Fibroblast of lung (primary cell): ENCODE results near the gene WWOX. TPM values are rescaled to one million over a fixed set of nuclear protein-coding genes. Genes with fewer than 3 reads are reported as not detected.

Experiments used
- DNase-seq, 2 donors: peaks; one replicate each; pipeline versions ENCODE4 v3.0.0 to v3.0.0-alpha.2; 2010; ENCODE audit warnings: low read depth in 2 of 2
- H2AFZ ChIP-seq: 2 replicates; pipeline ENCODE4 v1.5.1; 2012; ENCODE audit warnings: low read length, control low read depth, inconsistent platforms
- H3K27ac ChIP-seq: 2 replicates; pipeline ENCODE4 v1.5.1; 2011; ENCODE audit warnings: low read length, control low read depth; ENCODE audit not compliant: insufficient read depth
- H3K27me3 ChIP-seq: 2 replicates; pipeline ENCODE4 v1.5.1; 2011; ENCODE audit warnings: mild to moderate bottlenecking, low read length; ENCODE audit not compliant: control insufficient read depth, insufficient read depth
- H3K36me3 ChIP-seq: 2 replicates; pipeline ENCODE4 v1.5.1; 2011; ENCODE audit warnings: low read length; ENCODE audit not compliant: control insufficient read depth, insufficient read depth
- H3K4me1 ChIP-seq: 2 replicates; pipeline ENCODE4 v1.5.1; 2011; ENCODE audit warnings: low read length; ENCODE audit not compliant: control insufficient read depth, insufficient read depth; ENCODE audit errors: extremely low read depth
- H3K4me2 ChIP-seq: 2 replicates; pipeline ENCODE4 v1.5.1; 2011; ENCODE audit warnings: low read length, control low read depth; ENCODE audit not compliant: insufficient read depth; ENCODE audit errors: extremely low read depth
- H3K4me3 ChIP-seq, 4 experiments: fragments of 200-600 bp in 1 of 4; sonication (generic) in 1 of 4; replicated peaks in 1 of 4; 2 replicates each; pipeline ENCODE4 v1.5.1; 2011 to 2016; ENCODE audit warnings: low read length in 4 of 4, low read depth in 3 of 4, mild to moderate bottlenecking in 3 of 4, control low read depth in 2 of 4, inconsistent platforms in 1 of 4, mixed read lengths in 1 of 4; ENCODE audit not compliant: insufficient read depth in 1 of 4; ENCODE audit errors: control extremely low read depth in 1 of 4
- H3K79me2 ChIP-seq: 2 replicates; pipeline ENCODE4 v1.5.1; 2012; ENCODE audit warnings: mild to moderate bottlenecking, low read length, inconsistent platforms; ENCODE audit not compliant: control insufficient read depth, insufficient read depth
- H3K9ac ChIP-seq: 2 replicates; pipeline ENCODE4 v1.5.1; 2011; ENCODE audit warnings: mild to moderate bottlenecking, low read length, control low read depth; ENCODE audit not compliant: insufficient read depth
- H3K9me3 ChIP-seq: 2 replicates; pipeline ENCODE4 v1.5.1; 2012; ENCODE audit warnings: low read depth, low read length; ENCODE audit not compliant: control insufficient read depth, insufficient read depth
- H4K20me1 ChIP-seq: 2 replicates; pipeline ENCODE4 v1.5.1; 2011; ENCODE audit warnings: low read length; ENCODE audit not compliant: control insufficient read depth, insufficient read depth; ENCODE audit errors: extremely low read depth
- EZH2 ChIP-seq: IDR thresholded peaks from 2 replicates; pipeline ENCODE4 v1.5.1; 2012; ENCODE audit warnings: low read length, control low read depth, mild to moderate bottlenecking; ENCODE audit errors: missing control alignments
- polyA plus RNA-seq, 2 donors: library from polyadenylated mRNA; depleted of rRNA in 1 of 2; stranded (reverse) in 1 of 2; unstranded in 1 of 2; fragments of >200 nt; gene quantifications; 2 replicates each; pipeline ENCODE4 v1.2.1, GENCODE V29; 2011 to 2012; ENCODE audit warnings: missing spikeins in 1 of 2
- total RNA-seq: library from RNA; depleted of rRNA; stranded (reverse); fragments of >200 nt; gene quantifications from 2 replicates; pipeline ENCODE4 v1.2.1, GENCODE V29; 2014
- TF ChIP-seq, protein P1 (sequence below), 2 donors: IDR thresholded peaks in 1 of 2; conservative IDR thresholded peaks in 1 of 2; 1 replicate in 1 of 2; 2 replicates in 1 of 2; pipeline ENCODE4 v1.5.1; 2011 to 2012; ENCODE audit warnings: low read length in 2 of 2, control low read depth in 1 of 2, inconsistent platforms in 1 of 2, low read depth in 1 of 2, mild to moderate bottlenecking in 1 of 2

Gene WWOX
- total and polyA plus RNA-seq, 2 donors (not counting 1 experiment from before 2014, with no cell fraction given): 5.6 to 16.3 TPM

DNA sequence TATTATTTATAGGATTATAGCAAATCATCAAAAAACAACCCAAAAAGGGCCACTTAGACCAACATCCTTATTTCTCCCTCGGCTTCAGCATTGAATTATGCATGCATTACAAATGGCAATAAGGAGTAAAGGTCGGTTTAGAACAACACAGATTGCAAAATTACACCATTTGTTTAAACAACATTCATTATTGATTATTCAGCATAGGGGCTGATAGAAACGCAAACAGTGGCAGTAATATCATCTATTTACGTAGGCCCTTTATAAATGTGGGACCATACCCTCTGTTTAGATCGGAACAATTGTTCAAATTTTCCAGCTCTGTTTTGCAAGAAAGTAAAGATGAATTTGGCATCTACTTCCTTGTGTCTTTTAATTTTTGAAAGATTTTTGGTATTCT is 153.3 kb downstream of the WWOX start:
- H2AFZ ChIP-seq: no peak overlapping the region
- H3K27ac ChIP-seq: no peak overlapping the region
- no peak for DNase-seq
- no peak overlapping the region for H3K4me3 ChIP-seq
- H3K9me3 ChIP-seq: no peaks in the 10 kb centered on the region
- no peaks in the 10 kb centered on the region for H3K4me1 ChIP-seq
- H4K20me1 ChIP-seq: no peaks in the 10 kb centered on the region
- H3K36me3 ChIP-seq: no peaks in the 10 kb centered on the region
- H3K27me3 ChIP-seq: no peaks in the 10 kb centered on the region
- TF ChIP-seq EZH2: no peak
- TF ChIP-seq, protein P1, sequence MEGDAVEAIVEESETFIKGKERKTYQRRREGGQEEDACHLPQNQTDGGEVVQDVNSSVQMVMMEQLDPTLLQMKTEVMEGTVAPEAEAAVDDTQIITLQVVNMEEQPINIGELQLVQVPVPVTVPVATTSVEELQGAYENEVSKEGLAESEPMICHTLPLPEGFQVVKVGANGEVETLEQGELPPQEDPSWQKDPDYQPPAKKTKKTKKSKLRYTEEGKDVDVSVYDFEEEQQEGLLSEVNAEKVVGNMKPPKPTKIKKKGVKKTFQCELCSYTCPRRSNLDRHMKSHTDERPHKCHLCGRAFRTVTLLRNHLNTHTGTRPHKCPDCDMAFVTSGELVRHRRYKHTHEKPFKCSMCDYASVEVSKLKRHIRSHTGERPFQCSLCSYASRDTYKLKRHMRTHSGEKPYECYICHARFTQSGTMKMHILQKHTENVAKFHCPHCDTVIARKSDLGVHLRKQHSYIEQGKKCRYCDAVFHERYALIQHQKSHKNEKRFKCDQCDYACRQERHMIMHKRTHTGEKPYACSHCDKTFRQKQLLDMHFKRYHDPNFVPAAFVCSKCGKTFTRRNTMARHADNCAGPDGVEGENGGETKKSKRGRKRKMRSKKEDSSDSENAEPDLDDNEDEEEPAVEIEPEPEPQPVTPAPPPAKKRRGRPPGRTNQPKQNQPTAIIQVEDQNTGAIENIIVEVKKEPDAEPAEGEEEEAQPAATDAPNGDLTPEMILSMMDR (conservative IDR thresholded peaks at IDR 0.05 in 1 of 2, IDR thresholded peaks at IDR 0.05 in 1 of 2; ENCODE audit: low read depth in 1 of 2, low read length in 2 of 2): no peak
- H3K9ac ChIP-seq: no peak overlapping the region
- no peak overlapping the region for H3K4me2 ChIP-seq
- no peaks in the 10 kb centered on the region for H3K79me2 ChIP-seq

DNA sequence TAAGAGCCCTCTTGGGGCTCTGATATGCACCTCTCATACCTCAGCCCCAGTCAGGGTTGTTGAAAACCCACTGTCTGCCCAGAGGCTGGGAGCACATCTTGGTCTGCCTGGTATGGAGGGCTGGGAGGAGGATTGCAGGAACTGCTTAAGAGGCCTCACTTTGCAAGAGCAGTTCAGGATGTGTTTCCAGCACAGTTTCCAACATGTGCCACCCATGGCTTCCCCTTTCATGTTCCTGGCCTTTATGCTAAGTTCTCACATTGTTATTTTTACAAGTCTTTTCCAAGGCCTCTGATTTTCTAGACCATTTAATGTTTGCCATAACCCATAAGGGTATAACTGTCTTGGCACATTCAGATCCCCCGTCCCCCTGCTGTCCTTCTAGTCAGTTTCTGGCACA is 155.4 kb downstream of the WWOX start:
- no peak for TF ChIP-seq EZH2
- TF ChIP-seq, protein P1 (conservative IDR thresholded peaks at IDR 0.05 in 1 of 2, IDR thresholded peaks at IDR 0.05 in 1 of 2; ENCODE audit: low read depth in 1 of 2, low read length in 2 of 2): no peak
- H3K27me3 ChIP-seq: no peaks in the 10 kb centered on the region
- H2AFZ ChIP-seq: no peak overlapping the region
- no peak for DNase-seq
- H3K4me1 ChIP-seq: no peaks in the 10 kb centered on the region
- no peak overlapping the region for H3K27ac ChIP-seq
- H3K79me2 ChIP-seq: no peaks in the 10 kb centered on the region
- no peaks in the 10 kb centered on the region for H3K36me3 ChIP-seq
- no peaks in the 10 kb centered on the region for H3K9me3 ChIP-seq
- H3K4me2 ChIP-seq: no peak overlapping the region
- no peaks in the 10 kb centered on the region for H4K20me1 ChIP-seq
- no peak overlapping the region for H3K4me3 ChIP-seq
- H3K9ac ChIP-seq: no peak overlapping the region

DNA sequence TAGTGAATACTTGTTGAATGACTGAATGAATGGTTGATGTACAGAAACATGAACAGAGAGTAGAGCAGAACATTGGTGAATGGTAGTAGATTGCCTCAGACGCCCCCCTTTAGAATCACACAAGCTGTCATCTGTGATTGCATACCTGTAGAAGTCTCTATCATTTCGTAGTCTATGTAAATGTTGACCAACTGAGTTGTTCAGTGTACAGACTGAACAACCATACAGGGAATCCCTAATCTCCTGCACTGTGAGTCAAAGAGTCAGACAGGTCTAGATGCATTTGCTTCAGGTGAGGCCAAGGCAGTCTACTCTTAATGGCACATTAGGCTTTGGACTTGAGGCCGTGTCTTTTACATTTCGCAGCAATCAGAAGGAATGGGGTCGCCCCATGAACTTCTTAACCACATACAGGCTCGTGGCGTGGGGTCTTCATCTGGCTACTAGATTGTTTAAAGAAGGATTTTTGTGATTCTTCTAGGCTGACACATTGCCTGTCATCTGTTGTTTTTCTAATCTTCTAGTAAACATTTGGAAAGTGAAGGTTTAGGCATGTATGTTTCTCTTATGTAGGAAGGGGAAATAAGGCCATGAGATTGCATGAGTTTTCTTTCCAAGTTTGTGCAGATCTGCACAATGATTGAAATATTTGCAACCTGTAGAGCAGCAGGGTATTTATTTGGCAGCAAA is 157.4 kb downstream of the WWOX start:
- Histone ChIP-seq H3K79me2 (no peaks in the 10 kb centered on the region), H4K20me1 (no peaks in the 10 kb centered on the region), H3K9me3 (no peaks in the 10 kb centered on the region), H3K36me3 (no peaks in the 10 kb centered on the region), H3K4me2 (no peak overlapping the region), H3K4me3 (no peak overlapping the region), H3K27ac (no peak overlapping the region), H3K27me3 (no peaks in the 10 kb centered on the region), H2AFZ (no peak overlapping the region), H3K9ac (no peak overlapping the region), H3K4me1 (no peaks in the 10 kb centered on the region)
- TF ChIP-seq, protein P1 (conservative IDR thresholded peaks at IDR 0.05 in 1 of 2, IDR thresholded peaks at IDR 0.05 in 1 of 2; ENCODE audit: low read depth in 1 of 2, low read length in 2 of 2): no peak
- TF ChIP-seq EZH2: no peak
- no peak for DNase-seq
